ENCODE measurements around the gene DYRK1B. TPM values are rescaled to one million over a fixed set of nuclear protein-coding genes. Genes with fewer than 3 reads are reported as not detected.

The DYRK1B gene
- total and polyA plus RNA-seq, 12 donors, result 7.8 to 66.6 (median 25.5) TPM

- intact Hi-C loops (cut with DNase I), result no loop called here
- Histone ChIP-seq H3K36me3 (replicated peaks in 1 of 2) (peaks cover 0 to 69% of the 10 kb centered on the region in 2 donors), H3K27ac (no peak overlapping the region), H3K27me3 (no peaks in the 10 kb centered on the region), H3K4me1 (replicated peaks in 1 of 2) (peaks cover 14 to 21% of the 10 kb centered on the region in 2 donors), H3K9me3 (replicated peaks in 1 of 3) (no peaks in the 10 kb centered on the region), H3K4me3 (no peak overlapping the region)
- TF ChIP-seq CTCF (IDR thresholded peaks at IDR 0.05) (no peak), POLR2A (IDR thresholded peaks at IDR 0.05) (no peak)
- DNase-seq, result no peak
- 90 to 94% (median 93%) methylated on average over 5 to 10 of the region's 10 CpGs for WGBS, 4 donors
Measured at GRCh38 chr19:39829702-39830275, 4.2 kb downstream of the DYRK1B start.

- TF ChIP-seq POLR2A (IDR thresholded peaks at IDR 0.05) (no peak), CTCF (IDR thresholded peaks at IDR 0.05) (no peak)
- H3K4me3 ChIP-seq, result no peak overlapping the region
- peaks cover 15 to 21% of the 10 kb centered on the region in 2 donors for H3K4me1 ChIP-seq (replicated peaks in 1 of 2)
- 62 to 67% (median 65%) methylated on average over 5 of the region's 5 CpGs for WGBS, 4 donors
- H3K36me3 ChIP-seq (replicated peaks in 1 of 2), result peaks cover 0 to 66% of the 10 kb centered on the region in 2 donors
- DNase-seq, result no peak
- no peaks in the 10 kb centered on the region for H3K27me3 ChIP-seq
- intact Hi-C loops (cut with DNase I), result no loop called here
- H3K27ac ChIP-seq, result no peak overlapping the region
- no peaks in the 10 kb centered on the region for H3K9me3 ChIP-seq (replicated peaks in 1 of 3)
Measured at GRCh38 chr19:39828654-39829032, 5.3 kb downstream of the DYRK1B start.

- no peaks in the 10 kb centered on the region for H3K9me3 ChIP-seq (replicated peaks in 1 of 3)
- peaks cover 16 to 22% of the 10 kb centered on the region in 2 donors for H3K4me1 ChIP-seq (replicated peaks in 1 of 2)
- 72 to 85% (median 81%) methylated on average over 13 to 26 of the region's 26 CpGs for WGBS, 4 donors
- H3K27ac ChIP-seq, result no peak overlapping the region
- no peaks in the 10 kb centered on the region for H3K27me3 ChIP-seq
- H3K4me3 ChIP-seq, result no peak overlapping the region
- peaks cover 0 to 66% of the 10 kb centered on the region in 2 donors for H3K36me3 ChIP-seq (replicated peaks in 1 of 2)
- peak in 1 of 7 donors; percentile 31 for DNase-seq
- TF ChIP-seq POLR2A (IDR thresholded peaks at IDR 0.05) (no peak), CTCF (IDR thresholded peaks at IDR 0.05) (no peak)
- intact Hi-C loops (cut with DNase I), result no loop called here
Measured at GRCh38 chr19:39828015-39828653, 5.8 kb downstream of the DYRK1B start.

GRCh38 chr19:39827216-39827615 is 6.7 kb downstream of the DYRK1B start:
- TF ChIP-seq POLR2A (IDR thresholded peaks at IDR 0.05) (no peak), CTCF (IDR thresholded peaks at IDR 0.05) (no peak)
- H3K27me3 ChIP-seq, result no peaks in the 10 kb centered on the region
- WGBS, 4 donors, result 77 to 92% (median 83%) methylated on average over 5 to 13 of the region's 13 CpGs
- no peaks in the 10 kb centered on the region for H3K9me3 ChIP-seq (replicated peaks in 1 of 3)
- peaks cover 0 to 66% of the 10 kb centered on the region in 2 donors for H3K36me3 ChIP-seq (replicated peaks in 1 of 2)
- H3K4me1 ChIP-seq (replicated peaks in 1 of 2), result peaks cover 8 to 13% of the 10 kb centered on the region in 2 donors
- H3K27ac ChIP-seq, result no peak overlapping the region
- intact Hi-C loops (cut with DNase I), result no loop called here
- no peak overlapping the region for H3K4me3 ChIP-seq
- DNase-seq, result no peak

Measured in adrenal gland (tissue), 12 donors.